HG02884 (cell line): ENCODE measurements around the gene MAP3K19.
A peak's percentile ranks its signal among the peaks of the same experiment; 100 is the strongest.
"Not testable (repeated sequence)": the region's sequence is repeated elsewhere in the genome, so short reads cannot be mapped to it uniquely, and the experiment has no call there.

Source experiments
- ATAC-seq: cut with Tn5 transposase; IDR thresholded peaks from one replicate; pipeline ENCODE4 v1.9.1; 2021; ENCODE audit warnings: mild to moderate bottlenecking, moderate library complexity; ENCODE audit not compliant: unreplicated experiment

The MAP3K19 gene

DNA sequence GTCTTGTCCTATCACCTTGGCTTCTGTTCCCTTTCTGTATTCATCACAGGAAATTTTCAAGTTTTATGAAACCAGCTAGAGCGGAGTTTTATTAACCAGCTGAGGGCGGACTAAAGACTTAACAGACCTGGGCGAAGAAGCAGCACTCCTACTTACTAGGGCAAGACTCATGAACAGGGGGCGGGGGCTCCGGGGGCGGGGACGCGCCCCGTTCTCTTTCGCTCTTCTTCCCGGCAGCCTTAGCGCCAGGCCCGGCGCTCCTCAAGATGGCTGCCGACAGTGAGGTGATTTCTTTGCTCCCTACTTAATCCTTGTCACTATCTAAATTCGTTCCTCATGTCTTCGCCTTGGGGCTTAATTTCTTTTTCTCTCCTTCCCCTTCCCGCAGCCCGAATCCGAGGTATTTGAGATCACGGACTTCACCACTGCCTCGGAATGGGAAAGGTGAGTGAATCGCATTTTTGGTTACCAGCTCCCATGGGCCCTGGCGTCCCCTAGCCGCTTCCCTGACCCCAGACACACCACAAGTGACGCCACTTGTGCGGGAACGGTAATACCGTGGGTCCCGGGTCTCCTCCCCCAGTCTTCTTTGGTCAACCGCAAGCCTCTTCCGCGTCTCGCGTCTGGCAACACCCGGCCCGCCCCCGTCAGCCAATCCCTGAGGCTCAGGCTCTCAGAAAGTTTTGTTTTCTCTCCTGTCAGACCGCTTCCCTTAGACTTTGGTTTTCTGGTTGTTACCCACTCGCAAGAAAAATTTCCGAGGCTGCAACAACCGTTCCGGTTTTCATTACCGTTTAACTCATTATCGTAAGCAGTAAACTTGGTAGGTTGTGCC lies 5.0 kb upstream of the MAP3K19 start, which contains the start of gene RAB3GAP1:
Gene RAB3GAP1 (plus strand): TSS at position 251 of the 835 bp plus-strand sequence. CDS start 16 bp downstream, at position 267.
- peak; percentile 82 for ATAC-seq

DNA sequence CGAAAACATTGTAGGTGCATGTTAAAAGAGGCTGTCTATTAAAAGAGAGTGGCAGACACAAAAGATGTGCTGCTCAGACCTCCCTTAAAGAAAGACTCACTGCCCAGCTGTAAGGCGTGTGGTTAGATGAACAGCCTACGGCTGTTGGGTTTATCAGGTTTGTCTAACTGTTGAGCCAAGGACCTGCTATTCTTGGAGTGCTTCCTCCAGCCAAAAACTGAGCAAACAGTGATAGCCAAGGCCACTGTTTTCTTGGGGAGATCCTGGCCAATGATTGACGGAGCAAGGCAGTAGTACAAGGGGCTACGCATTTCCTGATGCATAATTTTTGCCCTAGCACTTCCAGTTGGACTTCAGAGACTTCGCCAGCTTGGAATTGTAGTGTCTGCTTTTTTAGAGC lies 3.4 kb upstream of the MAP3K19 start:
- no peak for ATAC-seq

DNA sequence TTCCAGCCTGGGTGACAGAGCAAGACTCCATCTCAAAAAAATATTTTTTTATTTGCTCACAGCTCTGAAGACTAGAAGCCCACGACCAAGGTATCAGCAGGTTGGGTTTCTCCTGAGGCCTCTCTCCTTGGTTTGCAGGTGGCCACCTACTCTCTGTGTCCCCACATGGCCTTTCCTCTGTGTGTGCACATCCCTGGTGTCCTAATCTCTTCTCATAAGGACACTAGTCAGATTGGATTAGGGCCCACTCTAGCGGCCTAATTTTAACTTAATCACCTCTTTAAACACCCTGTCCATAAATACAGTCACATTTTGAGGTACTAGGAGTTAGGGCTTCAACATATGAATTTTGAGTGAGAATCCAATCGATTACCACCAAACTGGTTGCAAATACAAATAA lies 2.9 kb upstream of the MAP3K19 start:
- ATAC-seq = no peak

DNA sequence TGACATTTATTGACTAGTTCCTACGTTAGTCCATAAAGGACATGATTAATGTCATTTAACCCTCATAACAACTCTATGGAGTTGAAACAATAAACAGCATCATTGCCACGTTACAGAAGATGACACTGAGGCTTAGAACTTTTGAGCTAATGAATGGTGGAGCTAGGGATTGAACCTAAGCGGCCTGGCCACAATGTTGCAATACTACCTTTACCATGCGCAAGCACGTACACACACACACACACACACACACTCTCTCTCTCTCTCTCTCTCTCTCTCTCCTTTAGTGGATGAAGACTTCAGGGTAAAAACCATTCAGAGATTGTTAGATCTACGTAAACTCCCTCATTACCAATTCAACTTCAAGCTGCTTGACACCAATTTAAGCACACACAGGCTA lies 875 bp upstream of the MAP3K19 start:
- no peak for ATAC-seq

DNA sequence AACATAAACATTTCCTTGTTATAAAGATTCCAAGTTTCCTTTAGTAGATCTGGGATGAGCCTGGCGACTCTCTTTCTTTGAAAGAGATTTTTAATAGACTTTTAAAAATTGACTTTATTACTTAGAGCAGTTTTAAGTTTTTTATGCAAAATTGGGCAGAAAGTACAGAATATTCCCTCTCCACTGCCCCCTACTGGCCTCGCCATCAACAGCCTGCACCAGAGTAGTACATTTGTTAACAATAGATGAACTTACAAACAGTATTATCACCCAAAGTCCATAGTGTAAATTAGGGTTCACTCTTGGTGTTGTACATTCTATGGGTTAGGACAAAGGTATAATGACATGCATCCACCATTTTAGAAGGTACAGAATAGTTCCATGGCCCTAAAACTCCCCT lies 3.9 kb downstream of the MAP3K19 start:
- no peak for ATAC-seq

DNA sequence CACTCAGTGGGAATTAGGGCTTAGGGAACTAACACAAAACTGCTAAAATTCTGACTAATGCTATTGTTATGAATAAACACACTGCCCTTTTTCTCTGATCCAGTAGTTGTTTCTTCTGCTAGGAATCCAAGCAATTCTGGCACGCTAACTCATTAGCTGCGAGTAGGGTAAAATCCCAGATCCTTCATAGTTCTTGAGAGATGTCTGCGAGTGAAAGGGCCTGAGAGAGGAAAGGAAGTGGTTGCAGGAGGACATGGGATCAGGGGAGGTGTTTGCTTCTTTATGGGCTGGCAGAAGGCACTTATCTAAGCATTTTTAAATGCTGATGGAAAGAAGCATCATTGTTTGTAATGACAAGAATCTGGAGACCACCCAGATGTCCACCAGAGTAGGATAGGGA lies 9.4 kb downstream of the MAP3K19 start:
- no peak for ATAC-seq

DNA sequence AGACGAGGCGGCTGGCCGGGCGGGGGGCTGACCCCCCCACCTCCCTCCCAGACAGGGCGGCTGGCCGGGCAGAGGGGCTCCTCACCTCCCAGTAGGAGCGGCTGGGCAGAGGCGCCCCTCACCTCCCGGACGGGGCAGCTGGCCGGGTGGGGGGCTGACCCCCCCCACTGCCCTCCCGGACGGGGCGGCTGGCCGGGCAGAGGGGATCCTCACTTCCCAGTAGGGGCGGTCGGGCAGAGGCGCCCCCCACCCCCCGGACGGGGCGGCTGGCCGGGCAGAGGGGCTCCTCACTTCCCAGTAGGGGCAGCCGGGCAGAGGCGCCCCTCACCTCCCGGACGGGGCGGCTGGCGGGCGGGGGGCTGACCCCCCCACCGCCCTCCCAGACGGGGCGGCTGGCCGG lies 14.0 kb downstream of the MAP3K19 start:
- not testable (repeated sequence) for ATAC-seq

DNA sequence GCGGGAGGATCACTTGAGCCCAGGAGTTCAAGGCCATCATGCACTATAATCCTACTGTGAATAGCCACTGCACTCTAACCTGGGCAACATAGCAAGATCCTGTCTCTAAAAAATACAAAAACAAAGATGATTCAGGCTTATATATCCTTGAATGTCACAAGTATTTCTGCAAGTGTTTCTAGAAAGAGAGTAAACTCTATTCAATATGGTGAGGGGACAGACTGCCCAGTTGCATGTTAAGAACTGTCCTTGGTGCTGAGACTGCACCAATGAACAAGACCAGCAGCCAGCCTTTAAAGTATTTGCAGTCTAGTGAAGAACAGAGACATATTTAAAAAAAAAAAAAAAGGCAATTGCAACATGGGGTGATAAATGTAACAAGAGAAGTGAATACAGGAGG lies 16.4 kb downstream of the MAP3K19 start:
- ATAC-seq = no peak

DNA sequence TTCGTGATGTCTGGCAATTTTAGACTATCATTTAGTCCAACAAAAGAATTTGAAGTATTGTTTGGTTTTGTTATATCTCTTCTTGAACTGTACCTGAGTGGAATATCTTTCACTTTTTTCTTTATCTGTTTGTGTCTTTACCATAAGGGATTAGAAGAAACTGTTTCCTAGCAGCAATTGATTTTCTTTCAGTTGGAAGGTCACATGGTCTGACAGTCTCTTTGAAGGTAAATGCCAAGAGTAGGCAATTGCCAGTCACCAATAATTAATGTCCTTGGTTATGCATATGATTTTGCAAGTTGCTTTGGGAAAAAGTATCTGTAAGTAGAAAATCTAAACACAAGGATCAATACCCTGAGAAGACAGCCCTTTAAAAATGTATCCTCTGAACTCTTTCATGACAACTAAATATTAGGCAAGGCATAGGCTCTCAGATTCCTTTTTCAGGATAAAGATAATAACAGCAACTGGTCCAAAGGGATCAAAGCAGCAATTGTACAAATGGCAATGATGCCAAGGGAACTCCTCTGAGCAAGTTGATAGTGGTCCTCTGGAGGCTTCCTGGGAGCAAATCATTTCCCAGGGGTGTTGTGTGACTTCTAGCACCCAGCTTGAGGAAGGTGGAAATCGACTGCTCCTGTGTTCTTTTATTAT lies 17.6 kb downstream of the MAP3K19 start:
- ATAC-seq = no peak

DNA sequence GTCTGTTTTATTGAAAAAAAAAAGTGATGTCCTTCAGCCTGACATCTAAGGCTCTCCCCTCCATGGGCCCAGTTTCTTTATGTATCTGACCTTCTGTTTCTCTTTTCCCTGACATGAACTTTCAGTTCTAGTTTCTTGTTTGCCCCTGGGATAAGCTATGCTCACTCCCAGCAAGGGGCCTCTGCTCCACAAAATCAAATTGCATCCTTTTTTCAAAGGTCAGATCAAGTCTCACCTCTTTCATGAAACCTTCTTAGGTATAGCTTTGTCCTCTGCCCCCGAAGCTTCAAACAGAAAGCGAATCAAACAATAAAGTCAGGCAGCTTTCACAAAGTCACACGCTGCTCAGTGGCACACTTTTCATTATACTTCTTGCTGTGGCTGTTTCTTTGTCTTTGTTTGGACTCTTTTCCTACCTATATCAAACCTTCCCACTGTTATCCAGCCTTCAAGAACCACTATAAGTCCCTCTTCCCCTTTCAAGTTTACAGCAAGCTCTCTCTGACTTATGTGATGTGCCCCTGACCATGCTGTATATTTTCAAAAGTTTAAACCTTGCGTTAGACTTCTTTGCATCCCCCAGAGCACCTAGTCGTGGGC lies 23.3 kb downstream of the MAP3K19 start:
- ATAC-seq = no peak

DNA sequence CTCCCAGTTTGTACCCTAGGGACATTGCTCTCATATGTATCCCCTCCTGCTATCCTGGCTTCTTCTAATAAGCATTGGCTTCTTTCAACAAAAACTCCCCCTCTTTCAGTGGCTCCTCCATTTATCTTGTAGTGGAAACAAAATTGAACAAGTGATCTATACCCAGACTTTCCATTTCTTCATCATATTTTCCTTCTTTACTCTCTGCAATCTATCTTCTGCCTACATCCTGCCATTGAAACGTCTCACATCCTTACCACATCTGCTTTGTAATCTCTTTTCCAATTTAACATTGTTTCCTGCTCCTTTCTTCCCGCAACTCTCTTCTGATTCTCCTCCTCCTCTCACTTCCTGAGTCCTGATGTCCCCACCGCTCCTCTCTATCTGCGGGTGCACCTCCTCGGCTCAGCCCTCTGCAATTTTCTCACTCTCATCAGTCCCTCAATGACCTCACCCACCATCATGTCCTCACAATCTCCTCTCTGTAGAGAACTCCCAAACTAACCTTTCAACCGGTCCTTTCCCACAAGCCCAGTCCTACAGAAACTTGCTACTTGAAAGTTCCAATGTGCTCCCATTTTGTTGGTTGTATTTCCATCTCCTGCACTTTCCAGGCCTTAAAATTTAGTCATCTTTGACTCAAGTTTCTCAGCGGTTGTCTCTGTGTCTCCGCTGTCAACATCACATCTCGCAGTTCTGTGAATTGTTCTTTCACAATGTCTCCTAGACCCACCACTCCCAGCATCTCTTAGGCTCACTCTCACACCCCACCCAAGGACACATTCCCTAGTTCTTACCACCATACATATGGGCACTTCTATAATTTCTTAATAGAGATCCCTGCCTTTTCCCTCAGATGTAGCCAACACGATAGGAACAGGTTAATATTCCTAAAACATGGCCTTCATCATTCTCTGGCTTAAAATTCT lies 24.0 kb downstream of the MAP3K19 start:
- no peak for ATAC-seq

DNA sequence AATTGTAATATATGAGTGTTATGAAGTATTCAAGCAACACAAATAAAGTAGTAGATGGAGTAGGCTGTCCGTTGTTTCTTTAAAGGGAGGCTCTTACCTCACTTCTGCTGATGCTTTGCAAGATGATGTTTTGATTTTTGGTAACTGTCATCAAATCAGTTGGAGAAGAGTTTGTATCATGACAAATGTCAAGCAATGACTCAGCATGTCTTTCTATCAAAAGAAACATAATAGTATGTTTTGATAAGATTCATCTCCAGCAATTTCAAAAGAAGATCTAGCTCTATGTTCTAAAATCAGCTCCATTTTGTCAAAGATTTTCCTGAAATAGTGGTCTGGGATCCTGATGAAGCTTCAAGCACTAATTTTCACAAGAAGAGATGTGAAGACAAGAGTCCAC lies 25.6 kb downstream of the MAP3K19 start:
- ATAC-seq = no peak

DNA sequence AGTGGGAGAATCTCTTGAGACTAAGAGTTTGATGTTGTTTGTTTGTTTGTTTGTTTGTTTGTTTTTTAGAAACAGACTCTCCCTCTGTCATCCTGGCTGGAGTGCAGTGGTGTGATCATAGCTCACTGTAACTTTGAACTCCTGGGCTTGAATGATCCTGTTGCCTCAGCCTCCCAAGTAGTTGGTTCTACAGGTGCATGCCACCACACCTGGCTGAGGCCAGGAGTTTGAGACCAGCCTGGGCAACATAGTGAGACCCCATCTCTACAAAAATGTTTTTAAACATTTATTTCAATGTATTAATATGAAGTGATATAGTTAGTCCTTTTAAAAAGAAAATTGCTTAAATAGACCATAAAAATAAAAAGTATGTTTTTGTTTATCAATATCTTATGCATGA lies 35.6 kb downstream of the MAP3K19 start:
- ATAC-seq = no peak

DNA sequence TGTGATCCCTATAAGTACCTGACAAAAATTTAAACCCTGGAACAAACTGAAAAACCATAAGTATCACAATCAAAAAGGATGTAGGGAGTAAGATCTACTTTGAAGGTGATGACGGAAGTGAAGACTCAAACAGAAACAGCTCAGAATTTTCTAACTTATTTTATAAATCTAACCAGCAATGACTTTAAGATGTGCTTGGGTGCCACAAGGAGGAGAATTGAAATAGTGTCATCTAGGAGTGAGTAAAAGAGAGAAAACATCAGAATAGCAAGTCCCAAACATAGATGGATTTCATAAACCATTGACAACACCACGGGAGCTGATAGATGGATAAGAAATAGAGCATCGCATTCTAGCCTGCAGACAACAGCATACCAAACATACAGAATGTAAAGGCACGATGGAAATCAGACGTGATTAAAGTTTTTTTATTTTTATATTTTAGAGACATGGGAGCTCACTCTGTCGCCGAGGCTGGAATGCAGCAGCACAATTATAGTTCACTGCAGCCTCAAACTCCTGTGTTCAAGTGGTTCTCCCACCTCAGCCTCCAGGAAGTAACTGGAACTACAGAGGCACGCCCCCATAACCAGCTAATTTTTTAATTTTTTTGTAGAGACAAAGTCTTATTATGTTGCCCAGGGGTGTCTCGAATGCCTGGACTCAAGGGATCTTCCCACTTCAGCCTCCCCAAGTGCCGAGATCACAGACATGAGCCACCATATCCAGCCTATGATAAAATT lies 36.9 kb downstream of the MAP3K19 start:
- no peak for ATAC-seq

DNA sequence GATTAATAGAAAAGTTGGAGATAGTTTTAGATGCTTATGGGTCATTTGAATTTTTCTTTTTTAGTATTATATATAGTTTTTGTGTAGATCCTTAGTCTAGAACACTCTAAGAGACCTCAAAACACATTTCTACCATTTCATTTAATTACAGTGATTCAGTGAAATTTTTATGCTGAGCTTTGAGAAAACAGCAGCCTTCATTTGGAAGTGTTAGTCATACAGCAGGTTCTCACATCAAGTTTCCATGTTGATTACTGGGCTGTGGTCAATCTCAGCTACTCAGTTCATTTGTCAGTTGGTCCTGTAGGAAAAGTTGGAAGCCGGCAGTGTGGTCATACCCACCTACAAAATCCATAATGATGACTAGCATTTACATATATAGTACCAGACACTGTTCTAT lies 37.9 kb downstream of the MAP3K19 start:
- ATAC-seq = no peak

DNA sequence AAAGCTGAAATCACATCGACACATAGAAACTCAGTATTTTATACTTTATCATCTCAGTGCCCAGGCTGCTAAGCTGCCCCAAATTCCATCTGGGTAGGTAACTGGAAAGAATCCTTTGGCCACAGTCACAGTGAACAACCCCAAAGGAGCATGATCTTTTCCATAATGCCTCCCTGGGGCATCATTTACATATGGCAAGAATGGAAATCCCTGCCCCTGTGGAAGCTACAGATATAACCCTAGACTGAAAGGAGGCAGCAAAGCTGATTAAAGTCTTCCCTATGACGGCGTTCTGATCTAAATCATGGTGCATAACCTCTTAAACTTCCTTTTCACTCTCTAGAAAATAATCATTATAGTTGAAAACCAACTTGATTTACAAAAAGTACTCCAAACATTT lies 41.5 kb downstream of the MAP3K19 start:
- ATAC-seq = no peak

DNA sequence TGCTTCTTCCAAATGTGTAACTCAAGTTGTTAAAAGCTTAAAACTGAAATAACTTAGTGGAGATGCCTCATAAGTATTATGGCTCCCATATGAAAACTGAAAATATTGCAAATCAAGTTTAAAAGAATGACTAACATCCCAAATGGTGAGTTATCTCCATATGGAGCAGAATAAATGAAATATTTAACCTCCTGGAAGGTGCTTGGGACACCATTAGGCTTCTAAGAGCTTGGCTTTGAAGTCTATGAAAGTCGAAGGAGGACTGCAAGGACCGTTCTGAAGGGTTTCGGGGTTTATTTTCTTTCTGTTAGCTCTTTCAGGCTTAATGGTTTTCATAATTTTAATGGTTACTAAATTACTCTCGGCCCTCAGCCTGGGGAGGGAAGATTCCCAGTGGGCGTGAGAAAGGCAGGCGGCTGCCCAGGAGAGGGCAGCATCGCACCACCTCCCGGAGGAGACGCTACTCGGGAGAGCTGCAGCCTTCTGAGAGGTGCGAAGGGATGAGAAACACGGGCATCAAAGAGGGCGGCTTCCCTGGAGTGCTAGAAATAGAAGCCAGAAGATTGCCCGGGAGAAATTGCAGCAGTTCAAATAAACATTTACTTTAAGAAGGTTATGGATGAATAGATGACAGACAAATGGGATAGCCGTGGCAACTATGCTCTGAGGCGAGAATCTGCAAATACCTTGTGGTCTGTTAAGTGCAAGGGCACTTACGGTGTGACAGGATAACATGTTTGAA lies 43.1 kb downstream of the MAP3K19 start:
- peak; percentile 81 for ATAC-seq

DNA sequence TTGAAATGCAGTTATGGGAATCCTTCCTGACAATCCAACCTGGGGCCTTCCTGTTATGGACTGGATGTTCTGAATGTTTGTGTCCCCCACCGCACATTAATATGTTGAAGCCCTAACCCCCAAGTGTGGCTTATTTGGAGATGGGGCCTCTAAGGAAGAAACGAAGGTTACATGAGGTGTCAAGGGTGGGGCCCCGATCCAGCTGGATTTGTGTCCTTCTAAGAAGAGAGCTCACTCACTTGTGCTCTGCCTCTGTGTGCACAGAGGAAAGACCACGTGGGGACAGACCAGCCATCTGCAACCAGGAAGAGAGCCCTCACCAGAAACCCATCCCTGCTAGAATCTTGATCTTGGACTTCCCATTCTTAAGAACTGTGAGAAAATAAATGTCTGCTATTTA lies 44.4 kb downstream of the MAP3K19 start:
- ATAC-seq = no peak

DNA sequence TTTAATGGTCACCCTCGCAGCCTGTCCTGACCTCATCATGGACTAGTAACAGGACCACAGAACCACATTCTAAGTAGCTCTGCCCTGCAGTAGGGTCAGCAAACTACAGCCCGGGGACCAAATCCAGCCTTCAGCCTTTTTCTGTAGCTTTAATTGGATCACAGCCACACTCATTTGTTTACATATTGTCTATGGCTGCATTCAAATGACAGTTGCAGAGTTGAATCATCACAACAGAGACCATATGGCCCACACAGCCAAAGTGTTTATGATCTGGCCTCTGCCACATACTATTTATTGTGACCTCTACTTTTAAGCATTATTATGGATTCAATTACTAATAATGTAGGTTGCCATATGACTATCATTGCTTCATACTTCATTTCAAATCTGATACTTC lies 47.7 kb downstream of the MAP3K19 start:
- no peak for ATAC-seq
